H1 (cell line): ENCODE data around the gene HDDC3. TPM values are rescaled to one million over a fixed set of nuclear protein-coding genes. Genes with fewer than 3 reads are reported as not detected.

Experiments used
- CTCF ChIA-PET: fragments of 300-600 bp; sonication (Branson Sonifier 250); formaldehyde crosslinking; loops from one replicate; lab custom pipeline; 2021; ENCODE audit not compliant: partially characterized antibody; lab: Charles Lee
- POLR2A ChIA-PET: fragments of 300-600 bp; sonication (Branson Sonifier 250); formaldehyde crosslinking; loops from one replicate; lab custom pipeline; 2021; ENCODE audit warnings: inconsistent platforms; ENCODE audit not compliant: partially characterized antibody; lab: Charles Lee
- DNase-seq, 2 experiments: peaks; one replicate each; pipeline versions ENCODE4 v3.0.0 to v3.0.0-alpha.2; 2010 to 2022; ENCODE audit warnings: low spot score in 2 of 2, low read depth in 1 of 2, mixed read lengths in 1 of 2
- FAIRE-seq: peaks from 2 replicates; lab custom pipeline; 2011; peaks lifted over from hg19 to GRCh38; lab: Jason Lieb, UNC
- H2AFZ ChIP-seq: 2 replicates; pipeline ENCODE4 v1.8.1; 2012; ENCODE audit warnings: low read length, inconsistent platforms
- H2AK5ac ChIP-seq: 2 replicates; pipeline ENCODE4 v1.6.1; 2013; ENCODE audit warnings: low read depth, low read length
- H2BK120ac ChIP-seq: replicated peaks from 2 replicates; pipeline ENCODE3; 2013; ENCODE audit warnings: low read depth, low read length, inconsistent platforms
- H2BK12ac ChIP-seq: 2 replicates; pipeline ENCODE4 v1.6.1; 2013; ENCODE audit warnings: low read depth, low read length
- H2BK15ac ChIP-seq: 2 replicates; pipeline ENCODE4 v1.6.1; 2013; ENCODE audit warnings: low read length
- H2BK20ac ChIP-seq: 2 replicates; pipeline ENCODE4 v1.6.1; 2013; ENCODE audit warnings: low read length
- H2BK5ac ChIP-seq: 2 replicates; pipeline ENCODE4 v1.6.1; 2013; ENCODE audit warnings: low read depth, low read length
- H3K14ac ChIP-seq: 2 replicates; pipeline ENCODE4 v1.6.1; 2013; ENCODE audit warnings: inconsistent platforms; ENCODE audit not compliant: insufficient read length
- H3K18ac ChIP-seq: 2 replicates; pipeline ENCODE4 v1.6.1; 2013; ENCODE audit warnings: low read length; ENCODE audit errors: extremely low read depth
- H3K23ac ChIP-seq: 2 replicates; pipeline ENCODE4 v1.6.1; 2013; ENCODE audit warnings: inconsistent platforms; ENCODE audit not compliant: insufficient read length
- H3K23me2 ChIP-seq: 2 replicates; pipeline ENCODE4 v1.6.1; 2013; ENCODE audit warnings: low read depth, low read length
- H3K27ac ChIP-seq: 2 replicates; pipeline ENCODE4 v1.6.1; 2011; ENCODE audit warnings: low read depth, low read length, inconsistent platforms
- H3K27me3 ChIP-seq, 4 experiments: replicated peaks in 1 of 4; 1 replicate in 1 of 4; 2 replicates in 3 of 4; pipeline versions ENCODE4 v1.6.1 to v1.8.1; 2011 to 2013; ENCODE audit warnings: low read length in 3 of 4, mild to moderate bottlenecking in 3 of 4, inconsistent platforms in 2 of 4, mixed read lengths in 2 of 4, moderate library complexity in 1 of 4; ENCODE audit not compliant: control insufficient read depth in 3 of 4, insufficient read depth in 3 of 4; ENCODE audit errors: extremely low read depth in 1 of 4
- H3K36me3 ChIP-seq, 4 experiments: 2 replicates each; pipeline versions ENCODE4 v1.6.1 to v1.8.1; 2011 to 2013; ENCODE audit warnings: mild to moderate bottlenecking in 4 of 4, low read length in 3 of 4, moderate library complexity in 2 of 4, control low read depth in 1 of 4, inconsistent platforms in 1 of 4; ENCODE audit not compliant: insufficient read depth in 4 of 4, control insufficient read depth in 2 of 4
- H3K4ac ChIP-seq: replicated peaks from 2 replicates; pipeline ENCODE3; 2013; ENCODE audit warnings: low read length, low read depth, mixed read lengths, inconsistent platforms; ENCODE audit not compliant: insufficient read length
- H3K4me1 ChIP-seq, 4 experiments: replicated peaks in 1 of 4; 1 replicate in 1 of 4; 2 replicates in 3 of 4; pipeline versions ENCODE4 v1.6.1 to v1.8.1; 2011 to 2013; ENCODE audit warnings: low read length in 3 of 4, inconsistent platforms in 2 of 4, mixed read lengths in 1 of 4; ENCODE audit not compliant: insufficient read depth in 4 of 4, control insufficient read depth in 3 of 4
- H3K4me2 ChIP-seq, 2 experiments: 2 replicates each; pipeline versions ENCODE4 v1.6.1 to v1.8.1; 2011 to 2013; ENCODE audit warnings: low read depth in 2 of 2, low read length in 2 of 2, control low read depth in 1 of 2, inconsistent platforms in 1 of 2, mild to moderate bottlenecking in 1 of 2; ENCODE audit not compliant: insufficient read depth in 1 of 2
- H3K4me3 ChIP-seq, 4 experiments: fragments of 200-600, 300-600 bp in 1 of 4; sonication (generic), shearing (Covaris generic), sonication (Bioruptor Twin) in 1 of 4; 2 replicates each; pipeline versions ENCODE4 v1.5.1 to v1.8.1; 2011 to 2016; ENCODE audit warnings: low read length in 4 of 4, low read depth in 3 of 4, control low read depth in 2 of 4, inconsistent platforms in 2 of 4, mild to moderate bottlenecking in 2 of 4, mixed read lengths in 1 of 4, moderate library complexity in 1 of 4; ENCODE audit not compliant: insufficient read depth in 2 of 4; ENCODE audit errors: extremely low read depth in 1 of 4
- H3K56ac ChIP-seq: replicated peaks from 2 replicates; pipeline ENCODE3; 2013; ENCODE audit warnings: low read depth, mild to moderate bottlenecking, mixed read lengths, low read length, inconsistent platforms; ENCODE audit not compliant: insufficient read length
- H3K79me1 ChIP-seq: 2 replicates; pipeline ENCODE4 v1.6.1; 2013; ENCODE audit warnings: low read depth, low read length, control low read depth
- H3K79me2 ChIP-seq, 2 experiments: 2 replicates each; pipeline versions ENCODE4 v1.6.1 to v1.8.1; 2012 to 2013; ENCODE audit warnings: low read length in 2 of 2, mild to moderate bottlenecking in 2 of 2, inconsistent platforms in 1 of 2; ENCODE audit not compliant: insufficient read depth in 2 of 2, control insufficient read depth in 1 of 2
- H3K9ac ChIP-seq, 4 experiments: replicated peaks in 1 of 4; 1 replicate in 1 of 4; 2 replicates in 3 of 4; pipeline versions ENCODE4 v1.6.1 to v1.8.1; 2011 to 2013; ENCODE audit warnings: low read depth in 3 of 4, low read length in 3 of 4, control low read depth in 2 of 4, mild to moderate bottlenecking in 2 of 4, moderate library complexity in 2 of 4, inconsistent platforms in 1 of 4; ENCODE audit errors: extremely low read depth in 1 of 4
- H3K9me3 ChIP-seq, 2 experiments: 2 replicates each; pipeline versions ENCODE4 v1.6.1 to v1.8.1; 2012 to 2013; ENCODE audit warnings: mild to moderate bottlenecking in 2 of 2, moderate library complexity in 2 of 2, control low read depth in 1 of 2, inconsistent platforms in 1 of 2, low read depth in 1 of 2, low read length in 1 of 2, mixed read lengths in 1 of 2; ENCODE audit not compliant: insufficient read depth in 2 of 2
- H4K20me1 ChIP-seq, 2 experiments: replicated peaks in 1 of 2; 2 replicates each; pipeline versions ENCODE3 to v1.8.1; 2011 to 2013; ENCODE audit warnings: inconsistent platforms in 2 of 2, low read length in 2 of 2, mild to moderate bottlenecking in 1 of 2; ENCODE audit not compliant: insufficient read depth in 2 of 2, control insufficient read depth in 1 of 2
- H4K5ac ChIP-seq: 2 replicates; pipeline ENCODE4 v1.6.1; 2013; ENCODE audit warnings: low read length, low read depth, mixed read lengths, inconsistent platforms; ENCODE audit not compliant: insufficient read length
- H4K8ac ChIP-seq: 2 replicates; pipeline ENCODE4 v1.8.0; 2013; ENCODE audit warnings: mild to moderate bottlenecking, moderate library complexity, low read length, inconsistent platforms; ENCODE audit not compliant: insufficient read depth; ENCODE audit errors: extremely low read depth
- H4K91ac ChIP-seq: replicated peaks from 2 replicates; pipeline ENCODE3; 2013; ENCODE audit warnings: low read length, mixed read lengths, inconsistent platforms; ENCODE audit not compliant: insufficient read length
- CBX5 ChIP-seq: fragments of 300-800, 300-1000 bp; sonication (generic); IDR thresholded peaks from 2 replicates; pipeline ENCODE4 v1.7.1; 2016; ENCODE audit warnings: antibody characterized with exemption, low read length, low read depth
- EGR1 ChIP-seq: IDR thresholded peaks from 2 replicates; pipeline ENCODE4 v1.6.1; 2011; ENCODE audit warnings: low read depth, low read length, borderline replicate concordance
- POLR2AphosphoS5 ChIP-seq: IDR thresholded peaks from 2 replicates; pipeline ENCODE4 v1.6.1; 2011; ENCODE audit warnings: low read depth, low read length
- SP1 ChIP-seq: IDR thresholded peaks from 2 replicates; pipeline ENCODE4 v1.6.1; 2011; ENCODE audit warnings: low read depth, low read length
- SP4 ChIP-seq: IDR thresholded peaks from 2 replicates; pipeline ENCODE4 v1.6.1; 2012; ENCODE audit warnings: low read length, inconsistent platforms
- WGBS, 2 experiments: shearing (Covaris generic) in 1 of 2; methylation state at CpG; one replicate each; pipeline versions ENCODE4 v1.1.6 to v1.1.7; 2013 to 2015; ENCODE audit warnings: low lambda C conversion rate in 2 of 2, mixed read lengths in 2 of 2, inconsistent platforms in 1 of 2, low coverage in 1 of 2, missing lambda C conversion rate in 1 of 2; ENCODE audit not compliant: insufficient replicate concordance in 2 of 2, insufficient coverage in 1 of 2, insufficient read length in 1 of 2; ENCODE audit errors: extremely low coverage in 1 of 2, missing lambda C conversion rate in 1 of 2; 5-methylcytosine and 5-hydroxymethylcytosine counted together
- polyA plus RNA-seq, 7 experiments: library from polyadenylated mRNA; depleted of rRNA in 3 of 7; stranded (reverse) in 5 of 7; unstranded in 2 of 7; fragments of >200 nt in 5 of 7; fragments of 200-250 nt in 2 of 7; gene quantifications; 1 replicate in 5 of 7; 2 replicates in 1 of 7; 4 replicates in 1 of 7; pipeline versions ENCODE4 v1.2.1 to v1.2.3, GENCODE V29; 2011 to 2013; ENCODE audit warnings: missing spikeins in 2 of 7, mixed read lengths in 2 of 7
- total RNA-seq: library from RNA; stranded (reverse); fragmentation: NEBNext Ultra II Directional; extraction: Animal tissue kit (Norgen Biotek cat#: 25700); gene quantifications from 2 replicates; pipeline ENCODE4 v1.2.1, GENCODE V29; 2021

HDDC3 gene
- total and polyA plus RNA-seq, 2 of the 8 experiments (the other 6 are each of a cell fraction or from before 2014, with no cell fraction given), result 16.3 to 16.5 TPM

- no peak for DNase-seq
- Histone ChIP-seq H3K4me1 (peaks cover 0 to 24% (median 15%) of the 10 kb centered on the region in 4 experiments; a peak in 6 of 7 replicates), H4K20me1 (peaks cover 0 to 4% of the 10 kb centered on the region in 2 experiments), H2BK5ac (no peak overlapping the region), H3K18ac (no peak overlapping the region)
- no peak for TF ChIP-seq SP1
- TF ChIP-seq CBX5, result no peak
- no peak for TF ChIP-seq EGR1
- TF ChIP-seq POLR2AphosphoS5, result no peak
- TF ChIP-seq SP4, result no peak
- TF ChIP-seq, all 59 proteins: peak for 0
- no peaks in the 10 kb centered on the region for H3K36me3 ChIP-seq
- WGBS, 2 experiments, result 93% methylated on average over 11 of the region's 13 CpGs; no CpG with 5 or more reads in 1 of the 2 experiments
- H4K5ac ChIP-seq, result no peak overlapping the region
- no peak overlapping the region for H3K4ac ChIP-seq
- no peak overlapping the region for H2AFZ ChIP-seq
- peak overlapping the region; percentile 35; the same call in 1 of the 2 replicates for H4K8ac ChIP-seq
- no peak overlapping the region for H2AK5ac ChIP-seq
- H3K4me3 ChIP-seq, result no peak overlapping the region
- no peak overlapping the region for H2BK120ac ChIP-seq
- H2BK12ac ChIP-seq, result no peak overlapping the region
- H3K23me2 ChIP-seq, result no peaks in the 10 kb centered on the region; the same call in 1 of the 2 replicates
- no peak overlapping the region for H3K9ac ChIP-seq
- no peak overlapping the region for H3K14ac ChIP-seq
- H3K23ac ChIP-seq, result no peak overlapping the region
- CTCF ChIA-PET, result interaction anchor here (0.8 to 5.5 kb wide), 23 partner anchors 13 to 408 kb away, joined by 3 to 132 read pairs (median 17); partner anchors contain the start of genes FURIN, HDDC3, MAN2A2 and UNC45A
- no peaks in the 10 kb centered on the region for H3K79me2 ChIP-seq
- no peaks in the 10 kb centered on the region for H3K9me3 ChIP-seq
- POLR2A ChIA-PET, result interaction anchor here (1.2 to 4.7 kb wide), 3 partner anchors 9 to 104 kb away, joined by 3 to 22 read pairs (median 5); no protein-coding TSS in a partner anchor
- H3K4me2 ChIP-seq, result no peak overlapping the region
- no peak overlapping the region for H3K56ac ChIP-seq
- H3K79me1 ChIP-seq, result no peaks in the 10 kb centered on the region; the same call in 1 of the 2 replicates
- FAIRE-seq, result no peak
- no peak overlapping the region for H2BK15ac ChIP-seq
- H3K27ac ChIP-seq, result no peak overlapping the region
- no peak overlapping the region for H2BK20ac ChIP-seq
- H4K91ac ChIP-seq, result no peak overlapping the region
- H3K27me3 ChIP-seq, result no peaks in the 10 kb centered on the region
Observed at GRCh38 chr15:90887037-90887481, 45.3 kb downstream of the HDDC3 start.
